ENCODE results near the gene SLC47A1.

GRCh38 chr17:19538095-19539039 is 4.7 kb downstream of the SLC47A1 start:
- TF ChIP-seq EZH2 (IDR thresholded peaks at IDR 0.05; ENCODE audit: borderline replicate concordance, low read depth, low read length, severe bottlenecking) (no peak), CTCF (IDR thresholded peaks at IDR 0.05; ENCODE audit: borderline replicate concordance, extremely low read depth, low read length, poor library complexity, severe bottlenecking) (no peak)

Data from DND-41 (cell line).